RWPE2 (cell line): Measurements from ENCODE around the gene ZNF280B.
"Not testable (repeated sequence)": the region's sequence is repeated elsewhere in the genome, so short reads cannot be mapped to it uniquely, and the experiment has no call there.

Experiments used
- ATAC-seq: fragments of 200-7000 bp; cut with Tn5 transposase; 3 replicates; pipeline ENCODE4 v1.9.1; 2021; ENCODE audit warnings: low read depth
- DNase-seq: peaks from one replicate; pipeline ENCODE4 v3.0.0-alpha.2; 2020; ENCODE audit warnings: low spot score
- H3K27ac ChIP-seq: fragments of 450-650 bp; 2 replicates; pipeline ENCODE4 v1.5.1; 2017; ENCODE audit warnings: mild to moderate bottlenecking; ENCODE audit not compliant: poor library complexity, severe bottlenecking
- H3K27me3 ChIP-seq: fragments of 250-450 bp; sonication (Bioruptor Pico); 2 replicates; pipeline ENCODE4 v1.5.1; 2021; ENCODE audit warnings: mild to moderate bottlenecking, moderate library complexity; ENCODE audit not compliant: insufficient read depth, poor library complexity, severe bottlenecking
- H3K36me3 ChIP-seq: fragments of 250-450 bp; sonication (Bioruptor Pico); 2 replicates; pipeline ENCODE4 v1.5.1; 2020; ENCODE audit warnings: low read depth, mild to moderate bottlenecking, moderate library complexity
- H3K4me1 ChIP-seq: fragments of 250-450 bp; sonication (Bioruptor Pico); 2 replicates; pipeline ENCODE4 v1.5.1; 2021; ENCODE audit warnings: mild to moderate bottlenecking, moderate library complexity; ENCODE audit not compliant: insufficient read depth, poor library complexity, severe bottlenecking
- H3K4me3 ChIP-seq: fragments of 250-450 bp; sonication (Bioruptor Pico); 2 replicates; pipeline ENCODE4 v1.5.1; 2021; ENCODE audit warnings: mild to moderate bottlenecking, moderate library complexity; ENCODE audit not compliant: severe bottlenecking
- H3K9me3 ChIP-seq: fragments of 250-450 bp; sonication (Bioruptor Pico); 2 replicates; pipeline ENCODE4 v1.5.1; 2021; ENCODE audit warnings: mild to moderate bottlenecking, moderate library complexity; ENCODE audit not compliant: severe bottlenecking
- TF ChIP-seq, protein P1 (sequence below): fragments of 450-650 bp; IDR thresholded peaks from one replicate; pipeline ENCODE4 v1.5.1; 2017; ENCODE audit warnings: mild to moderate bottlenecking, moderate library complexity; ENCODE audit not compliant: poor library complexity, severe bottlenecking

Gene ZNF280B

DNA sequence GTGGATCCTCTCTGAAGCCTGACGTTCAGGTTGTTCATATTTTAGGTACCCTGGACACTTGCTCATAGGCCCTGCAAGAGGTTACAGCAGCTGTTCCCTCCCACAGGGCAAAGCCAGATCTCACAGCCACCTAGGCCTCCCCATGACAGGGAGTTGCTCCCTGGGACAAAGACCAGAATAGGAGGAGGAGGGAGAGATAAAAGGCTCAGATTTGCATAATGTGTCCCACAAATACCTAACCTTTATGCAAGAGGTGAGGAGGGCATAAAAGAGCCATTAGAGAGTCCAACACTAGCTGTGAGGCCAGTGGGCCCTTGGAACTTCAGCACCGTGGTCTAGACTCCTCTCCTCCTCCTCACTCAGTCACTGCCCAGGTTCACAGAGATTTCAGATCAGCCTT, 33.8 kb downstream of the ZNF280B start:
- no peak for DNase-seq
- no peak overlapping the region for H3K4me3 ChIP-seq
- no peak overlapping the region for H3K27ac ChIP-seq
- TF ChIP-seq, protein P1, sequence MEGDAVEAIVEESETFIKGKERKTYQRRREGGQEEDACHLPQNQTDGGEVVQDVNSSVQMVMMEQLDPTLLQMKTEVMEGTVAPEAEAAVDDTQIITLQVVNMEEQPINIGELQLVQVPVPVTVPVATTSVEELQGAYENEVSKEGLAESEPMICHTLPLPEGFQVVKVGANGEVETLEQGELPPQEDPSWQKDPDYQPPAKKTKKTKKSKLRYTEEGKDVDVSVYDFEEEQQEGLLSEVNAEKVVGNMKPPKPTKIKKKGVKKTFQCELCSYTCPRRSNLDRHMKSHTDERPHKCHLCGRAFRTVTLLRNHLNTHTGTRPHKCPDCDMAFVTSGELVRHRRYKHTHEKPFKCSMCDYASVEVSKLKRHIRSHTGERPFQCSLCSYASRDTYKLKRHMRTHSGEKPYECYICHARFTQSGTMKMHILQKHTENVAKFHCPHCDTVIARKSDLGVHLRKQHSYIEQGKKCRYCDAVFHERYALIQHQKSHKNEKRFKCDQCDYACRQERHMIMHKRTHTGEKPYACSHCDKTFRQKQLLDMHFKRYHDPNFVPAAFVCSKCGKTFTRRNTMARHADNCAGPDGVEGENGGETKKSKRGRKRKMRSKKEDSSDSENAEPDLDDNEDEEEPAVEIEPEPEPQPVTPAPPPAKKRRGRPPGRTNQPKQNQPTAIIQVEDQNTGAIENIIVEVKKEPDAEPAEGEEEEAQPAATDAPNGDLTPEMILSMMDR = no peak
- ATAC-seq = no peak
- H3K4me1 ChIP-seq = no peaks in the 10 kb centered on the region
- no peaks in the 10 kb centered on the region for H3K36me3 ChIP-seq
- peaks cover 5% of the 10 kb centered on the region for H3K27me3 ChIP-seq
- peaks cover 13% of the 10 kb centered on the region for H3K9me3 ChIP-seq

DNA sequence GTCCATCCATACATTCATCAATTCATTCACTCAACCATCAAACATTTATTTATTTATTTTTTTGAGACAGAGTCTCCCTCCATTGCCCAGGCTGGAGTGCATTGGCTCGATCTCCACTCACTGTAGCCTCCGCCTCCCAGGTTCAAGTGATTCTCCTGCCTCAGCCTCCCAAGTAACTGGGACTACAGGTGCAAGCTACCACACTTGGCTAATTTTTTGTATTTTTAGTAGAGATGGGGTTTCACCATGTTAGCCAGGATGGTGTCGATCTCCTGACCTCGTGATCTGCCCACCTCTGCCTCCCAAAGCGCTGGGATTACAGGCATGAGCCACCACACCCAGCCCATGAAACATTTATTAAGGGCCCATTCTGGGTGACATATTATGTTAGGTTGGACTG, 37.4 kb downstream of the ZNF280B start:
- peaks cover 15% of the 10 kb centered on the region for H3K9me3 ChIP-seq
- not testable (repeated sequence) for H3K4me3 ChIP-seq, H3K36me3 ChIP-seq, ATAC-seq, H3K27me3 ChIP-seq, H3K4me1 ChIP-seq, DNase-seq, H3K27ac ChIP-seq

DNA sequence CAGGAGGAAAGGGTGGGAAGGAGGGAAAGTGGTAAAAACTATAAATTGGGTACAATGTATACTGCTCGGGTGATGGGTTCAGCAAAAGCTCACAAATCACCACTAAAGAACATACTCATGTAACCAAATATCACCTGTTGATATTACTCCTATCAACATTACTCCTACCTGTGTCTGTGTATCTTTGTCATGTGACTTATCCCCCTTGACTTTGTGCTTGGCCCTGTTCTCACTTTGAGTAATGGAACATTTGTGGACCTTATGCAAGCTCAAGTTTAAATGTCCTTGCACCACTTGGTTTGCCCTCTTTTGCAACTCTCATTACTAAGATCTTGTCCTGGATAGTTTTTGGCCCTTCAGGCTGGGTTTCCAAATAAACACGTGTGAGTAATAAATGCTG, 39.0 kb downstream of the ZNF280B start:
- no peak overlapping the region for H3K4me3 ChIP-seq
- H3K36me3 ChIP-seq = no peaks in the 10 kb centered on the region
- no peaks in the 10 kb centered on the region for H3K4me1 ChIP-seq
- peaks cover 13% of the 10 kb centered on the region for H3K9me3 ChIP-seq
- DNase-seq (no peak), ATAC-seq (no peak)
- H3K27ac ChIP-seq = no peak overlapping the region
- peaks cover 5% of the 10 kb centered on the region for H3K27me3 ChIP-seq
- TF ChIP-seq, protein P1 = no peak

DNA sequence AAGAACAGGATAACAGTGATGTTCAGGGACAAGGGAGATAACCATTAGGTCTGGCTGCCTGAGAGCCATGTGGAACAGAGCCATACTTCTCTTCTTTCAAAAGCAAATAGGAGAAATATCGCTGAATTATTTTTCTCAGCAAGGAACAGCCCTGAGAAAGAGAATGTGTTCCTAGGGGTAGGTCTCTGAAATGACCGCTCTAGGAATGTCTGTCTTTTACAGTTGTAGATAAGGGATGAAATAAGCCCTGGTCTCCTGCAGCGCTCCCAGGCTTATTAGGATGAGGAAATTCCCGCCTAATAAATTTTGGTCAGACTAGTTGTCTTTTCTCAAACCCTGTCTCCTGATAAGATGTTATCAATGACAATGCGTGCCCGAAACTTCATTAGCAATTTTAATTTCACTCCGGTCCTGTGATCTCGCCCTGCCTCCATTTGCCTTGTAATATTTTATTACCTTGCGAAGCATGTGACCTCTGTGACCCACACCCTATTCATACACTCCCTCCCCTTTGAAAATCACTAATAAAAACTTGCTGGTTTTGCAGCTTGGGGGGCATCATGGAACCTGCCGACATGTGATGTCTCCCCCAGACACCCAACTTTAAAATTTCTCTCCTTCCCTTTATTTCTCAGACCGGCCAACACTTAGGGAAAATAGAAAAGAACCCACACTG, 39.6 kb downstream of the ZNF280B start:
- H3K27ac ChIP-seq, DNase-seq, H3K36me3 ChIP-seq, H3K4me1 ChIP-seq, H3K4me3 ChIP-seq, H3K27me3 ChIP-seq, ATAC-seq, H3K9me3 ChIP-seq: not testable (repeated sequence)

DNA sequence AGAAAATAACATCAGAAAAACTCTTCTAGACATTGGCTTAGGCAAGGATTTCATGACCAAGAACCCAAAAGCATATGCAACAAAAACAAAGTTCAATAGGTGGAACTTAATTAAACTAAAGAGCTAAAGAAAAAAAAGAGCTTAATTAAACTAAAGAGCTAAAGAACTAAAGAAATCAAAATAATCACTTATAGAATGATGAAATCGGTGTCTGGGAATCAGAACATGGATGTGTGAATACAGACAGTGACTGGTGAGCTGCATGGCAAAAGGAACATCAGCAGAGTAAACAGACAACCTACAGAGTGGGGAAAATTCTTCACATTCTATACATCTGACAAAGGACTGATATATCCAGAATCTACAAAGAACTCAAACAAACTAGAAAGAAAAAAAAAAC, 41.4 kb downstream of the ZNF280B start:
- Histone ChIP-seq H3K27ac (no peak overlapping the region), H3K36me3 (no peaks in the 10 kb centered on the region), H3K9me3 (peaks cover 6% of the 10 kb centered on the region), H3K4me1 (no peaks in the 10 kb centered on the region), H3K27me3 (no peaks in the 10 kb centered on the region), H3K4me3 (no peak overlapping the region)
- no peak for ATAC-seq
- TF ChIP-seq, protein P1 = no peak
- DNase-seq = no peak

DNA sequence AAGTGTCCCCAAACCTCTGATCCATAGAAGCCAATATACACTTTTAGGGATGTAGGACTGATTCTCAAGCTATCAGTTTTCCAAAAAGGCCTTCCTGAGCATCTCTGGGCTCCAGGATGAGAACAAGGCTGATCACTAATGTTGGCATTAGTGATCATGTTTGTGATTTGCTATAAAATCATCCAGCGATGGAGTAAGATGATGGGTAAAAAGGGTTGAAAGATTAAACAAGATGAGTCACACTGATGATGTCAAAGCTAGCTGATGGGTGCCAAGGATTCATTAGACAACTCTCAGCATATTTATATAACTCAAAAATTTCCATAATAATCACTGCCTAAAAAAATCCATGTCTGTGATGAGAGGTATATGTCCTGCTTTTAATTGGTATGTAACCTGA, 42.8 kb downstream of the ZNF280B start:
- Histone ChIP-seq H3K27me3 (no peaks in the 10 kb centered on the region), H3K27ac (no peak overlapping the region)
- TF ChIP-seq, protein P1 = no peak

More for the DNA sequence above, 42.8 kb downstream of the ZNF280B start:
- Histone ChIP-seq H3K4me1 (no peaks in the 10 kb centered on the region), H3K36me3 (no peaks in the 10 kb centered on the region), H3K4me3 (no peak overlapping the region), H3K9me3 (peaks cover 7% of the 10 kb centered on the region)
- no peak for DNase-seq
- no peak for ATAC-seq
